NCI-H1436 treated with DMSO at 0.1 percent for 48 hours (cell line): ENCODE results near the gene CALCOCO1.

ENCODE experiments used
- DNase-seq: peaks from one replicate; lab custom pipeline; 2025; lab: John Stamatoyannopoulos, UW

Gene CALCOCO1

GRCh38 chr12:53751336-53752191 is 24.3 kb upstream of the CALCOCO1 start, which contains the start of gene CISTR:
CISTR (minus strand) TSS chr12:53751979.
- DNase-seq: no peak

GRCh38 chr12:53750812-53751335 is 23.6 kb upstream of the CALCOCO1 start:
- no peak for DNase-seq

GRCh38 chr12:53749986-53750811 is 22.9 kb upstream of the CALCOCO1 start:
- DNase-seq: no peak

GRCh38 chr12:53748072-53748840 is 21.0 kb upstream of the CALCOCO1 start:
- DNase-seq: no peak

GRCh38 chr12:53747095-53747494 is 19.8 kb upstream of the CALCOCO1 start:
- DNase-seq: no peak

GRCh38 chr12:53746592-53747092 is 19.4 kb upstream of the CALCOCO1 start:
- DNase-seq: peak; percentile 36

- no peak for DNase-seq
Observed at GRCh38 chr12:53744751-53745150, 17.5 kb upstream of the CALCOCO1 start.

- DNase-seq: no peak
Observed at GRCh38 chr12:53744130-53744441, 16.8 kb upstream of the CALCOCO1 start.

- no peak for DNase-seq
Observed at GRCh38 chr12:53743266-53744129, 16.2 kb upstream of the CALCOCO1 start.

GRCh38 chr12:53740130-53740491 is 12.9 kb upstream of the CALCOCO1 start:
- DNase-seq: no peak

GRCh38 chr12:53739214-53740129 is 12.2 kb upstream of the CALCOCO1 start:
- no peak for DNase-seq

GRCh38 chr12:53738406-53739213 is 11.4 kb upstream of the CALCOCO1 start:
- DNase-seq: no peak

- DNase-seq: no peak
Observed at GRCh38 chr12:53737951-53738405, 10.7 kb upstream of the CALCOCO1 start.

- DNase-seq: no peak
Observed at GRCh38 chr12:53737093-53737808, 10.0 kb upstream of the CALCOCO1 start.

- no peak for DNase-seq
Observed at GRCh38 chr12:53736592-53736991, 9.3 kb upstream of the CALCOCO1 start.

GRCh38 chr12:53735556-53735955 is 8.3 kb upstream of the CALCOCO1 start:
- no peak for DNase-seq

GRCh38 chr12:53734425-53734824 is 7.2 kb upstream of the CALCOCO1 start:
- no peak for DNase-seq

GRCh38 chr12:53733807-53734200 is 6.6 kb upstream of the CALCOCO1 start:
- DNase-seq: no peak
